HG03378 (cell line): Measurements from ENCODE around the gene PCIF1.
"Not testable (repeated sequence)": the region's sequence is repeated elsewhere in the genome, so short reads cannot be mapped to it uniquely, and the experiment has no call there.

Source experiments
- ATAC-seq: cut with Tn5 transposase; IDR thresholded peaks from one replicate; pipeline ENCODE4 v1.9.1; 2021; ENCODE audit warnings: mild to moderate bottlenecking, moderate library complexity; ENCODE audit not compliant: unreplicated experiment

Gene PCIF1

GRCh38 chr20:45946149-45946970, 11.9 kb downstream of the PCIF1 start:
- no peak for ATAC-seq

GRCh38 chr20:45947110-45947866, 12.8 kb downstream of the PCIF1 start:
- ATAC-seq, result no peak

- ATAC-seq, result no peak
Measured at GRCh38 chr20:45948261-45948733, 13.8 kb downstream of the PCIF1 start.

GRCh38 chr20:45948742-45949541, 14.5 kb downstream of the PCIF1 start:
- no peak for ATAC-seq

GRCh38 chr20:45949542-45950329, 15.3 kb downstream of the PCIF1 start:
- ATAC-seq, result no peak

GRCh38 chr20:45950330-45950646, 15.8 kb downstream of the PCIF1 start:
- no peak for ATAC-seq

- no peak for ATAC-seq
Measured at GRCh38 chr20:45951925-45952834, 17.7 kb downstream of the PCIF1 start.

- ATAC-seq, result no peak
Measured at GRCh38 chr20:45952861-45953260, 18.4 kb downstream of the PCIF1 start.

GRCh38 chr20:45953672-45954071, 19.2 kb downstream of the PCIF1 start:
- ATAC-seq, result no peak

- ATAC-seq, result not testable (repeated sequence)
Measured at GRCh38 chr20:45956326-45956725, 21.8 kb downstream of the PCIF1 start.

GRCh38 chr20:45957021-45957941, 22.8 kb downstream of the PCIF1 start:
- ATAC-seq, result no peak

- no peak for ATAC-seq
Measured at GRCh38 chr20:45958593-45958992, 24.1 kb downstream of the PCIF1 start.

- ATAC-seq, result no peak
Measured at GRCh38 chr20:45959126-45959525, 24.6 kb downstream of the PCIF1 start.

GRCh38 chr20:45959956-45960630, 25.6 kb downstream of the PCIF1 start:
- no peak for ATAC-seq

- ATAC-seq, result no peak
Measured at GRCh38 chr20:45962031-45962755, 27.7 kb downstream of the PCIF1 start.

- no peak for ATAC-seq
Measured at GRCh38 chr20:45963059-45964005, 28.8 kb downstream of the PCIF1 start.
